GM21529 (cell line): ENCODE results near the gene ERG.

ENCODE experiments used
- ATAC-seq: cut with Tn5 transposase; IDR thresholded peaks from one replicate; pipeline ENCODE4 v1.9.1; 2021; ENCODE audit not compliant: unreplicated experiment

The ERG gene

GRCh38 chr21:38474796-38475195 is 23.5 kb downstream of the ERG start:
- no peak for ATAC-seq

- ATAC-seq = no peak
Measured at GRCh38 chr21:38474124-38474523, 24.2 kb downstream of the ERG start.

- no peak for ATAC-seq
Measured at GRCh38 chr21:38472412-38473108, 25.7 kb downstream of the ERG start.

GRCh38 chr21:38471766-38472165 is 26.5 kb downstream of the ERG start:
- no peak for ATAC-seq

GRCh38 chr21:38470755-38471154 is 27.5 kb downstream of the ERG start:
- ATAC-seq = no peak

GRCh38 chr21:38469642-38470041 is 28.6 kb downstream of the ERG start:
- no peak for ATAC-seq

- no peak for ATAC-seq
Measured at GRCh38 chr21:38468989-38469388, 29.3 kb downstream of the ERG start.

- ATAC-seq = no peak
Measured at GRCh38 chr21:38467911-38468310, 30.4 kb downstream of the ERG start.

- no peak for ATAC-seq
Measured at GRCh38 chr21:38467374-38467773, 30.9 kb downstream of the ERG start.

- no peak for ATAC-seq
Measured at GRCh38 chr21:38460171-38460742, 38.0 kb downstream of the ERG start.

GRCh38 chr21:38459490-38459889 is 38.8 kb downstream of the ERG start:
- no peak for ATAC-seq

- ATAC-seq = no peak
Measured at GRCh38 chr21:38455403-38455802, 42.9 kb downstream of the ERG start.

GRCh38 chr21:38454702-38455101 is 43.6 kb downstream of the ERG start:
- ATAC-seq = no peak

- ATAC-seq = no peak
Measured at GRCh38 chr21:38454161-38454560, 44.1 kb downstream of the ERG start.

- no peak for ATAC-seq
Measured at GRCh38 chr21:38448671-38449385, 49.4 kb downstream of the ERG start.

- ATAC-seq = no peak
Measured at GRCh38 chr21:38447611-38448010, 50.7 kb downstream of the ERG start.

GRCh38 chr21:38444691-38445090 is 53.6 kb downstream of the ERG start:
- no peak for ATAC-seq

GRCh38 chr21:38443110-38443509 is 55.2 kb downstream of the ERG start:
- no peak for ATAC-seq

GRCh38 chr21:38441153-38441552 is 57.1 kb downstream of the ERG start:
- no peak for ATAC-seq

- no peak for ATAC-seq
Measured at GRCh38 chr21:38440746-38441145, 57.5 kb downstream of the ERG start.

- ATAC-seq = no peak
Measured at GRCh38 chr21:38439957-38440356, 58.3 kb downstream of the ERG start.

GRCh38 chr21:38439426-38439825 is 58.9 kb downstream of the ERG start:
- no peak for ATAC-seq
